SU-DHL-6 (cell line): Measurements from ENCODE around the gene RTEL1.

Source experiments
- H2AFZ ChIP-seq: fragments of 200-600 bp; sonication (generic); 2 replicates; pipeline ENCODE4 v1.6.1; 2014; ENCODE audit warnings: low read depth, mild to moderate bottlenecking, moderate library complexity, mixed read lengths, antibody characterized with exemption, low read length; ENCODE audit not compliant: severe bottlenecking
- H3F3A ChIP-seq: fragments of 200-600 bp; shearing (Covaris generic); 2 replicates; pipeline ENCODE4 v1.6.0; 2016; ENCODE audit warnings: antibody characterized with exemption, mild to moderate bottlenecking; ENCODE audit not compliant: insufficient read depth
- H3K27ac ChIP-seq: fragments of 200-600 bp; sonication (generic); 2 replicates; pipeline ENCODE4 v1.5.1; 2016; ENCODE audit warnings: low read depth, mild to moderate bottlenecking, low read length, moderate library complexity, mixed read lengths
- H3K27me3 ChIP-seq: fragments of 200-600 bp; sonication (generic), shearing (Covaris generic); 2 replicates; pipeline ENCODE4 v1.6.0; 2014; ENCODE audit warnings: mild to moderate bottlenecking, low read length
- H3K36me3 ChIP-seq: fragments of 200-600 bp; sonication (generic); 2 replicates; pipeline ENCODE4 v1.6.1; 2014; ENCODE audit warnings: mild to moderate bottlenecking, low read length, mixed read lengths
- H3K4me2 ChIP-seq: fragments of 300-600, 200-600 bp; shearing (Covaris generic), sonication (generic); 2 replicates; pipeline ENCODE4 v1.6.0; 2014; ENCODE audit warnings: low read length, low read depth, mild to moderate bottlenecking; ENCODE audit not compliant: poor library complexity, severe bottlenecking
- H3K4me3 ChIP-seq: fragments of 200-600 bp; sonication (generic); 2 replicates; pipeline ENCODE4 v1.5.1; 2014; ENCODE audit warnings: antibody characterized with exemption, low read length, mild to moderate bottlenecking, mixed read lengths; ENCODE audit not compliant: insufficient read depth, poor library complexity, severe bottlenecking
- H3K79me2 ChIP-seq: fragments of 200-600 bp; sonication (generic); 2 replicates; pipeline ENCODE4 v1.6.1; 2014; ENCODE audit warnings: mild to moderate bottlenecking, low read length, moderate library complexity; ENCODE audit not compliant: insufficient read depth
- H3K9ac ChIP-seq: fragments of 200-600 bp; sonication (generic); 2 replicates; pipeline ENCODE4 v1.7.0; 2014; ENCODE audit warnings: mild to moderate bottlenecking, low read length
- H3K9me2 ChIP-seq: fragments of 200-600 bp; sonication (generic); replicated peaks from 2 replicates; pipeline ENCODE4 v1.6.1; 2014; ENCODE audit warnings: low read length; ENCODE audit not compliant: insufficient read depth
- H3K9me3 ChIP-seq: fragments of 200-600 bp; sonication (generic); 2 replicates; pipeline ENCODE4 v1.6.1; 2014; ENCODE audit warnings: low read length, mixed read lengths; ENCODE audit not compliant: insufficient read depth
- H4K20me1 ChIP-seq: fragments of 200-600 bp; sonication (generic); 2 replicates; pipeline ENCODE4 v1.6.1; 2014; ENCODE audit warnings: low read depth, mild to moderate bottlenecking, antibody characterized with exemption, low read length, moderate library complexity, mixed read lengths
- EZH2phosphoT487 ChIP-seq: fragments of 200-600 bp; sonication (generic), shearing (Covaris generic); conservative IDR thresholded peaks from 2 replicates; pipeline ENCODE4 v1.6.1; 2018; ENCODE audit warnings: mild to moderate bottlenecking, antibody characterized with exemption, low read length, moderate library complexity, mixed read lengths
- TF ChIP-seq, protein P1 (sequence below): fragments of 200-600 bp; sonication (generic); IDR thresholded peaks from one replicate; pipeline ENCODE4 v1.5.1; 2017; ENCODE audit warnings: antibody characterized with exemption, mild to moderate bottlenecking, low read length, moderate library complexity; ENCODE audit not compliant: insufficient read depth, poor library complexity, severe bottlenecking

The RTEL1 gene

DNA sequence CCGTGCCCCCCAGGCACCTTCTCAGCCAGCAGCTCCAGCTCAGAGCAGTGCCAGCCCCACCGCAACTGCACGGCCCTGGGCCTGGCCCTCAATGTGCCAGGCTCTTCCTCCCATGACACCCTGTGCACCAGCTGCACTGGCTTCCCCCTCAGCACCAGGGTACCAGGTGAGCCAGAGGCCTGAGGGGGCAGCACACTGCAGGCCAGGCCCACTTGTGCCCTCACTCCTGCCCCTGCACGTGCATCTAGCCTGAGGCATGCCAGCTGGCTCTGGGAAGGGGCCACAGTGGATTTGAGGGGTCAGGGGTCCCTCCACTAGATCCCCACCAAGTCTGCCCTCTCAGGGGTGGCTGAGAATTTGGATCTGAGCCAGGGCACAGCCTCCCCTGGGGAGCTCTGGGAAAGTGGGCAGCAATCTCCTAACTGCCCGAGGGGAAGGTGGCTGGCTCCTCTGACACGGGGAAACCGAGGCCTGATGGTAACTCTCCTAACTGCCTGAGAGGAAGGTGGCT lies 39.3 kb downstream of the RTEL1 start:
- H3K9ac ChIP-seq: no peak overlapping the region
- no peaks in the 10 kb centered on the region for H4K20me1 ChIP-seq
- H3K4me3 ChIP-seq: no peak overlapping the region
- TF ChIP-seq, protein P1, sequence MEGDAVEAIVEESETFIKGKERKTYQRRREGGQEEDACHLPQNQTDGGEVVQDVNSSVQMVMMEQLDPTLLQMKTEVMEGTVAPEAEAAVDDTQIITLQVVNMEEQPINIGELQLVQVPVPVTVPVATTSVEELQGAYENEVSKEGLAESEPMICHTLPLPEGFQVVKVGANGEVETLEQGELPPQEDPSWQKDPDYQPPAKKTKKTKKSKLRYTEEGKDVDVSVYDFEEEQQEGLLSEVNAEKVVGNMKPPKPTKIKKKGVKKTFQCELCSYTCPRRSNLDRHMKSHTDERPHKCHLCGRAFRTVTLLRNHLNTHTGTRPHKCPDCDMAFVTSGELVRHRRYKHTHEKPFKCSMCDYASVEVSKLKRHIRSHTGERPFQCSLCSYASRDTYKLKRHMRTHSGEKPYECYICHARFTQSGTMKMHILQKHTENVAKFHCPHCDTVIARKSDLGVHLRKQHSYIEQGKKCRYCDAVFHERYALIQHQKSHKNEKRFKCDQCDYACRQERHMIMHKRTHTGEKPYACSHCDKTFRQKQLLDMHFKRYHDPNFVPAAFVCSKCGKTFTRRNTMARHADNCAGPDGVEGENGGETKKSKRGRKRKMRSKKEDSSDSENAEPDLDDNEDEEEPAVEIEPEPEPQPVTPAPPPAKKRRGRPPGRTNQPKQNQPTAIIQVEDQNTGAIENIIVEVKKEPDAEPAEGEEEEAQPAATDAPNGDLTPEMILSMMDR: no peak
- TF ChIP-seq EZH2phosphoT487: no peak
- H3K4me2 ChIP-seq: no peak overlapping the region
- no peaks in the 10 kb centered on the region for H3K36me3 ChIP-seq
- no peaks in the 10 kb centered on the region for H3K9me3 ChIP-seq
- H3K27ac ChIP-seq: no peak overlapping the region
- H3K27me3 ChIP-seq: no peaks in the 10 kb centered on the region
- no peaks in the 10 kb centered on the region for H3F3A ChIP-seq
- H2AFZ ChIP-seq: no peak overlapping the region
- no peaks in the 10 kb centered on the region for H3K79me2 ChIP-seq
- H3K9me2 ChIP-seq: no peaks in the 10 kb centered on the region

DNA sequence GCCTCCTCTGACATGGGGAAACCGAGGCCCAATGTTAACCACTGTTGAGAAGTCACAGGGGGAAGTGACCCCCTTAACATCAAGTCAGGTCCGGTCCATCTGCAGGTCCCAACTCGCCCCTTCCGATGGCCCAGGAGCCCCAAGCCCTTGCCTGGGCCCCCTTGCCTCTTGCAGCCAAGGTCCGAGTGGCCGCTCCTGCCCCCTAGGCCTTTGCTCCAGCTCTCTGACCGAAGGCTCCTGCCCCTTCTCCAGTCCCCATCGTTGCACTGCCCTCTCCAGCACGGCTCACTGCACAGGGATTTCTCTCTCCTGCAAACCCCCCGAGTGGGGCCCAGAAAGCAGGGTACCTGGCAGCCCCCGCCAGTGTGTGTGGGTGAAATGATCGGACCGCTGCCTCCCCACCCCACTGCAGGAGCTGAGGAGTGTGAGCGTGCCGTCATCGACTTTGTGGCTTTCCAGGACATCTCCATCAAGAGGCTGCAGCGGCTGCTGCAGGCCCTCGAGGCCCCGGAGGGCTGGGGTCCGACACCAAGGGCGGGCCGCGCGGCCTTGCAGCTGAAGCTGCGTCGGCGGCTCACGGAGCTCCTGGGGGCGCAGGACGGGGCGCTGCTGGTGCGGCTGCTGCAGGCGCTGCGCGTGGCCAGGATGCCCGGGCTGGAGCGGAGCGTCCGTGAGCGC lies 39.9 kb downstream of the RTEL1 start:
- Histone ChIP-seq H3K9me3 (no peaks in the 10 kb centered on the region), H3K36me3 (no peaks in the 10 kb centered on the region), H3F3A (no peaks in the 10 kb centered on the region), H4K20me1 (no peaks in the 10 kb centered on the region), H3K9me2 (no peaks in the 10 kb centered on the region), H3K9ac (no peak overlapping the region), H3K4me2 (no peak overlapping the region), H2AFZ (no peak overlapping the region), H3K4me3 (no peak overlapping the region), H3K79me2 (no peaks in the 10 kb centered on the region), H3K27ac (no peak overlapping the region), H3K27me3 (no peaks in the 10 kb centered on the region)
- no peak for TF ChIP-seq EZH2phosphoT487
- TF ChIP-seq, protein P1: no peak

DNA sequence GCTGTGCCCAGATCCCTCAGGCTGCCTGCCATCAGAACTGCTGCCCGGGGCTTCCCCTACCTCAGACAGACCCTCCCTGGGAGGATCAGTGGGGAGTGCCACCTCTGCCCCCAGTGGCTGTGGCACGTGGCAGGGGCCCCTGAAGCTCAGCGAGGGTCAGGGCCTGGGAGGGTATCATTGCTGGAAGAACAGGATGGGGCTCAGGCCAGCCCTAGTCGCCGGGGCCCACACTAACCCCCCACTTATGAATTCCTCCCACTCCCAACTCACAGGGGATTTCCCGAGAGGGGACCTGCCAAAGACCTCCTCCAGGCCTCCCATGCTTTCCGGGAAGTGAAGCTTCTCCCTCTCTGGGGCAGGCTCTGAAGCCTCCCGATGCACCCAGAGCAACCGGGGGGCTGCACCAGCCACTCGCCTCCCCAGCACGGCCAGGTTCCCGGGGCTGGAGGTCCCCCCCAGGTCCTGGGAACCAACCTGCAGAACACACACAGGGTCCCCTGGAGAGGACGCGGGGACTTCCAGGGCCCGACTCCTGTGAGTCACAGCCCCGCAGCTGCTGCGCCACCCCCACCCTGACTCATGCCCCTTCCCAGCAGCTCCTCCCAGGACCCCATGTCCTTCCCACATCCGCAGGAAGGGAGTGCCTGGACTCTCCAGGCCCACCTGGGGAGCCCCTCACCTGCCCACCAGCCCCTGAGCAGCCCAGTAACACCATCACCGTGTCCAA lies 40.8 kb downstream of the RTEL1 start:
- H3K27ac ChIP-seq: no peak overlapping the region
- no peak overlapping the region for H3K4me2 ChIP-seq
- no peaks in the 10 kb centered on the region for H3K36me3 ChIP-seq

More for the DNA sequence above, 40.8 kb downstream of the RTEL1 start:
- H3F3A ChIP-seq: no peaks in the 10 kb centered on the region
- no peaks in the 10 kb centered on the region for H4K20me1 ChIP-seq
- H3K27me3 ChIP-seq: no peaks in the 10 kb centered on the region
- no peak overlapping the region for H3K4me3 ChIP-seq
- H3K9ac ChIP-seq: no peak overlapping the region
- H2AFZ ChIP-seq: no peak overlapping the region
- H3K79me2 ChIP-seq: no peaks in the 10 kb centered on the region
- H3K9me2 ChIP-seq: no peaks in the 10 kb centered on the region
- no peaks in the 10 kb centered on the region for H3K9me3 ChIP-seq
- TF ChIP-seq, protein P1: no peak
- no peak for TF ChIP-seq EZH2phosphoT487
